Upper lobe of left lung (tissue), 6 donors: ENCODE results near the gene ADD2. TPM values are rescaled to one million over a fixed set of nuclear protein-coding genes. Genes with fewer than 3 reads are reported as not detected.

Experiments
- ATAC-seq, 2 donors: fragments of 200-7000 bp; cut with Tn5 transposase; one replicate each; pipeline ENCODE4 v1.9.1; 2022; ENCODE audit warnings: mild to moderate bottlenecking in 2 of 2, moderate library complexity in 2 of 2; ENCODE audit not compliant: low FRiP score in 2 of 2
- DNase-seq, 2 donors: peaks; one replicate each; pipeline ENCODE4 v3.0.0-alpha.2; 2019 to 2020
- H3K27ac ChIP-seq, 4 donors: fragments of 200-600 bp; sonication (generic); one replicate each; pipeline ENCODE4 v1.5.1; 2016 to 2019
- H3K27me3 ChIP-seq, 4 donors: fragments of 200-600 bp; sonication (generic); one replicate each; pipeline ENCODE4 v1.5.1; 2017 to 2019
- H3K36me3 ChIP-seq, 4 donors: fragments of 200-600 bp; sonication (generic); one replicate each; pipeline ENCODE4 v1.5.1; 2016 to 2019
- H3K4me1 ChIP-seq, 4 donors: fragments of 200-600 bp; sonication (generic); one replicate each; pipeline ENCODE4 v1.5.1; 2018 to 2019
- H3K4me3 ChIP-seq, 4 donors: fragments of 200-600 bp; sonication (generic); one replicate each; pipeline ENCODE4 v1.5.1; 2017 to 2019; ENCODE audit warnings: mild to moderate bottlenecking in 2 of 4, moderate library complexity in 1 of 4
- H3K9me3 ChIP-seq, 4 donors: fragments of 200-600 bp; sonication (generic); one replicate each; pipeline ENCODE4 v1.5.1; 2018 to 2019
- EP300 ChIP-seq, 4 donors: sonication (generic); formaldehyde crosslinking; IDR thresholded peaks; one replicate each; pipeline ENCODE4 v1.5.1; 2017; ENCODE audit warnings: antibody characterized with exemption in 4 of 4, control low read depth in 2 of 4
- POLR2A ChIP-seq, 4 donors: fragments of 450-650 bp; IDR thresholded peaks; one replicate each; pipeline ENCODE4 v1.5.1; 2016 to 2017; ENCODE audit warnings: antibody characterized with exemption in 4 of 4, mild to moderate bottlenecking in 2 of 4
- POLR2AphosphoS5 ChIP-seq, 2 donors: sonication (generic); formaldehyde crosslinking; IDR thresholded peaks; one replicate each; pipeline ENCODE4 v1.5.1; 2017; ENCODE audit warnings: antibody characterized with exemption in 2 of 2
- WGBS, 2 donors: methylation state at CpG; one replicate each; pipeline ENCODE4 v1.1.5; 2017 to 2018; 5-methylcytosine and 5-hydroxymethylcytosine counted together
- total RNA-seq, 6 donors: library from RNA; depleted of rRNA in 4 of 6; stranded (reverse); fragments of >200 nt in 4 of 6; gene quantifications; one replicate each; pipeline versions ENCODE4 v1.1.0 to v1.2.1, GENCODE V29; 2016 to 2021
- TF ChIP-seq, protein P1 (sequence below), 6 experiments: fragments of 450-650 bp in 4 of 6; fragments of 200-600 bp in 2 of 6; sonication (generic) in 2 of 6; IDR thresholded peaks; one replicate each; pipeline ENCODE4 v1.5.1; 2016 to 2019; ENCODE audit warnings: antibody characterized with exemption in 6 of 6
- donor health status: DM: no; HTN: no; CAD: no; lungs with moderate emphysema.
- donor health status: DM: no; HTN: yes; CAD: no; lungs with severe emphysema.

The ADD2 gene
- total RNA-seq, 6 donors from 2014 or later: under 0.01 to 3.3 (median 0.50) TPM

DNA sequence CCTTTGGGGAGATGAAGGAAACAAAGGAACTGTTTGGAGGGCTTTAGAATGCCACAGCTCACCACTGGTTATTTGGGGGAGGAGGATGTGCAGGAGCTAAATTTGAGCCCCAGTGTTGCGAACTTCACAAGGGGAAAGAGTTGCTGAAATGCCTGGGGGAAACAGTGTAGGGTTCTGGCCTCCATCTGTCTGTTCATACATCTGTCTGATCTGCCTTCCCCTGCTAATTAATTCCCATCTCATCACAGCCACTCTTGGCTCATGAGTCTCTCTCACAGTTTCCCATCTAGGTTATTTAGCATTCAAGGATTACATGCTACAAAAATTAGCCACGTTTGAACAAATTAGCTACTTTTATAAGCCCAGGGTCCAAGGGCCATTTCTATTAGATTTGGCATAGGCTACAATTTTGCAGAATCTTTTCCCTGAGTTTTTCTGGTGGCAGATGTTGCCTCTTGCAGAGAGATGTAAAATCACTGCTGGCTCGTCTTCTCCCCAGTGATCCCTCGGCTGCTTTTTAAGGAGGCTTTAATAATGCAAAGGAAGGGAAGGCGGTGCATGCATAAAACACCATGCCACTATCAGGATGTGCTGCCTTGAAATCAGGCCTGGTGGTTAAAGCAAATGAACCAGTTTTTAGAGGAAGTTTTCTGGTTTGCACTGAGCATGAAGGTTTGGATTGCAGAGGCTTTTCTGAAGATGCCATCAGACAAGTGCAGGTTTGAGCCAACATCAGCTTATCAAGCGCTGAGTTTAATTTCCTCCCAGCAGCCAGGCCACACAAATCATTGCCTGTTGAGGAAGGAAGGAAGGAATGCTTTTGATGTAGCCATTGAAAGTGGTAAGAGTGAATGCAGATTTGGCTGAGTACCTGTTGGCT, 35.0 kb downstream of the ADD2 start:
- Histone ChIP-seq H3K27ac (no peak overlapping the region), H3K4me1 (no peaks in the 10 kb centered on the region), H3K27me3 (no peaks in the 10 kb centered on the region), H3K4me3 (no peak overlapping the region), H3K9me3 (no peaks in the 10 kb centered on the region), H3K36me3 (no peaks in the 10 kb centered on the region)
- DNase-seq (no peak), ATAC-seq (no peak)
- WGBS, 2 donors: 63 to 69% methylated on average over 6 of the region's 6 CpGs
- TF ChIP-seq POLR2AphosphoS5 (IDR thresholded peaks at IDR 0.05) (no peak), EP300 (IDR thresholded peaks at IDR 0.05) (no peak), POLR2A (IDR thresholded peaks at IDR 0.05) (no peak)
- TF ChIP-seq, protein P1, sequence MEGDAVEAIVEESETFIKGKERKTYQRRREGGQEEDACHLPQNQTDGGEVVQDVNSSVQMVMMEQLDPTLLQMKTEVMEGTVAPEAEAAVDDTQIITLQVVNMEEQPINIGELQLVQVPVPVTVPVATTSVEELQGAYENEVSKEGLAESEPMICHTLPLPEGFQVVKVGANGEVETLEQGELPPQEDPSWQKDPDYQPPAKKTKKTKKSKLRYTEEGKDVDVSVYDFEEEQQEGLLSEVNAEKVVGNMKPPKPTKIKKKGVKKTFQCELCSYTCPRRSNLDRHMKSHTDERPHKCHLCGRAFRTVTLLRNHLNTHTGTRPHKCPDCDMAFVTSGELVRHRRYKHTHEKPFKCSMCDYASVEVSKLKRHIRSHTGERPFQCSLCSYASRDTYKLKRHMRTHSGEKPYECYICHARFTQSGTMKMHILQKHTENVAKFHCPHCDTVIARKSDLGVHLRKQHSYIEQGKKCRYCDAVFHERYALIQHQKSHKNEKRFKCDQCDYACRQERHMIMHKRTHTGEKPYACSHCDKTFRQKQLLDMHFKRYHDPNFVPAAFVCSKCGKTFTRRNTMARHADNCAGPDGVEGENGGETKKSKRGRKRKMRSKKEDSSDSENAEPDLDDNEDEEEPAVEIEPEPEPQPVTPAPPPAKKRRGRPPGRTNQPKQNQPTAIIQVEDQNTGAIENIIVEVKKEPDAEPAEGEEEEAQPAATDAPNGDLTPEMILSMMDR (IDR thresholded peaks at IDR 0.05): no peak

DNA sequence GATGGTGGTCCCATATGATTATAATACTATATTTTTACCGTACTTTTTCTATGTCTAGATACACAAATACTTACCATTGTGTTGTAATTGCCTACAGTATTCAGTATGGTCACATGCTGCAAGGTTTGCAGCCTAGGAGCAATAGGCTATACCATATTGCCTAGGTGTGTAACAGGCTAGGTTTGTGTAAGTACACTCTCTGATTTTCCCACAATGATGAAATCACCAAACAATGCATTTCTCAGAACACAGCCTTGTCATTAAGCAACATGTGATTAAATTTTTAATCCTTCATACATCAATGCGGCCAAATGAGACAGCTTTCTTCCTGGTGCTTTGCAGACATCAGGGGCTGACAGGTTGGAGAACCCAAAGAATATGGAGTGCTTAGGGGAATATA, 37.3 kb downstream of the ADD2 start:
- Histone ChIP-seq H3K4me3 (no peak overlapping the region), H3K4me1 (no peaks in the 10 kb centered on the region), H3K27me3 (no peaks in the 10 kb centered on the region), H3K27ac (no peak overlapping the region), H3K9me3 (no peaks in the 10 kb centered on the region), H3K36me3 (no peaks in the 10 kb centered on the region)
- DNase-seq (no peak), ATAC-seq (no peak)
- 95 to 97% methylated on average over 2 of the region's 2 CpGs for WGBS, 2 donors
- TF ChIP-seq POLR2AphosphoS5 (IDR thresholded peaks at IDR 0.05) (no peak), POLR2A (IDR thresholded peaks at IDR 0.05) (no peak), EP300 (IDR thresholded peaks at IDR 0.05) (no peak)
- TF ChIP-seq, protein P1 (IDR thresholded peaks at IDR 0.05): no peak

GRCh38 chr2:70729647-70730046, 38.4 kb downstream of the ADD2 start:
- DNase-seq (no peak), ATAC-seq (no peak)
- WGBS, 2 donors: 76 to 78% methylated on average over 1 of the region's 1 CpG
- no peaks in the 10 kb centered on the region for H3K36me3 ChIP-seq
- TF ChIP-seq POLR2AphosphoS5 (IDR thresholded peaks at IDR 0.05) (no peak), POLR2A (IDR thresholded peaks at IDR 0.05) (no peak), EP300 (IDR thresholded peaks at IDR 0.05) (no peak)
- TF ChIP-seq, protein P1 (IDR thresholded peaks at IDR 0.05): no peak
- no peaks in the 10 kb centered on the region for H3K4me1 ChIP-seq
- no peak overlapping the region for H3K4me3 ChIP-seq
- no peaks in the 10 kb centered on the region for H3K9me3 ChIP-seq
- H3K27ac ChIP-seq: no peak overlapping the region
- no peaks in the 10 kb centered on the region for H3K27me3 ChIP-seq

- no peak overlapping the region for H3K4me3 ChIP-seq
- no peak for ATAC-seq
- H3K4me1 ChIP-seq: no peaks in the 10 kb centered on the region
- no peak for DNase-seq
- H3K27ac ChIP-seq: no peak overlapping the region
- WGBS, 2 donors: 75 to 88% methylated on average over 6 to 7 of the region's 7 CpGs
- H3K9me3 ChIP-seq: no peaks in the 10 kb centered on the region
- no peaks in the 10 kb centered on the region for H3K27me3 ChIP-seq
- TF ChIP-seq, protein P1 (IDR thresholded peaks at IDR 0.05): no peak
- TF ChIP-seq EP300 (IDR thresholded peaks at IDR 0.05): no peak
- TF ChIP-seq POLR2A (IDR thresholded peaks at IDR 0.05): no peak
- no peak for TF ChIP-seq POLR2AphosphoS5 (IDR thresholded peaks at IDR 0.05)
- H3K36me3 ChIP-seq: no peaks in the 10 kb centered on the region
Measured at GRCh38 chr2:70728128-70728527, 39.9 kb downstream of the ADD2 start.
